Breast epithelium (tissue), 3 donors: ENCODE results near the gene RUBCNL.

ENCODE experiments used
- CTCF ChIP-seq, 3 donors: fragments of 450-650 bp; IDR thresholded peaks; one replicate each; pipeline ENCODE4 v1.5.1; 2016 to 2017; ENCODE audit warnings: antibody characterized with exemption in 3 of 3, mild to moderate bottlenecking in 3 of 3, moderate library complexity in 3 of 3
- POLR2A ChIP-seq: fragments of 450-650 bp; IDR thresholded peaks from one replicate; pipeline ENCODE4 v1.6.1; 2016; ENCODE audit warnings: antibody characterized with exemption, mild to moderate bottlenecking, moderate library complexity

- TF ChIP-seq CTCF (IDR thresholded peaks at IDR 0.05) (no peak), POLR2A (no peak)
These were observed 19.3 kb downstream of the RUBCNL start for GRCh38 chr13:46367617-46368327.
